ENCODE measurements around the gene RSBN1L. TPM values are rescaled to one million over a fixed set of nuclear protein-coding genes. Genes with fewer than 3 reads are reported as not detected.
A peak's percentile ranks its signal among the peaks of the same experiment; 100 is the strongest.

RSBN1L gene
- total and polyA plus RNA-seq, 7 experiments from 2014 or later = 7.7 to 41.7 (median 21.9) TPM

DNA sequence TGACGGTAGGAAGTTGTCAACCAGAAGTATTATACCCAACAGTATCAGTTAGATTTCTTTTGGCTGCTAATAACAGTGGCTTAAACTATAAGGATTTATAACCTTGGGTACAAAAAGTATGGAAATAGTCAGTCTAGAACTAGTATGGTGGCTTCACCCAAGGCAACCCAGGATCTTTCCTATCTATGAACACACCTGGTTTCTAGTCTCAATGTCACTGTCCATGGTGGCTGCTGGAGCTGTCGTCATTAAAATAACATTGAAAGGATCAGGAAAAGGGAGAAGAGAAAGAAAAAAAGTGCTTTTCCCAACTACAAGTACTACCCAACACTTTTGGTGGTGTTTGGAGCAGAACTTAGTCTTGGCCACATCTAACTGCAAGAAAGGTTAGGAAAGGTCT lies 130.0 kb downstream of the RSBN1L start:
- Histone ChIP-seq H3K4me1 (ENCODE audit: control insufficient read depth in 2 of 2, insufficient read depth in 2 of 2, low read length in 2 of 2) (peaks cover 0 to 2% of the 10 kb centered on the region in 2 donors), H3K36me3 (ENCODE audit: control insufficient read depth in 2 of 3, insufficient read depth in 3 of 3, low read length in 3 of 3) (peaks cover 0 to 4% (median 0%) of the 10 kb centered on the region in 3 experiments), H3K9me3 (ENCODE audit: control insufficient read depth in 2 of 3, low read length in 3 of 3) (peaks cover 0 to 13% (median 6%) of the 10 kb centered on the region in 3 experiments), H3K27me3 (ENCODE audit: control insufficient read depth in 2 of 2, insufficient read depth in 2 of 2, low read length in 2 of 2) (no peaks in the 10 kb centered on the region), H3K4me3 (ENCODE audit: low read length) (no peak overlapping the region), H3K27ac (ENCODE audit: low read depth, low read length) (no peak overlapping the region)
- ATAC-seq (no peak), DNase-seq (no peak)
- Mint-ChIP-seq H3K4me1 (peaks cover 16 to 62% (median 51%) of the 10 kb centered on the region in 7 donors), H3K9me3 (peaks cover 3 to 49% (median 28%) of the 10 kb centered on the region in 11 donors), H3K36me3 (peaks cover 12 to 46% (median 26%) of the 10 kb centered on the region in 5 donors), H3K27ac (peak overlapping the region in 1 of 9 donors; percentile 11), H3K27me3 (no peaks in the 10 kb centered on the region), H3K4me3 (peak overlapping the region in 1 of 10 donors; percentile 5)
- ChIA-PET CTCF (no interaction called here), POLR2A (interaction anchor here (0.6 kb wide), 1 partner anchor 131 kb away, joined by 3 read pairs; no protein-coding TSS in a partner anchor)
- intact Hi-C loops (cut with micrococcal nuclease) = loop anchor here in 1 of 2 donors (2.0 kb wide), 1 partner anchor 25 kb away; no protein-coding TSS in a partner anchor

DNA sequence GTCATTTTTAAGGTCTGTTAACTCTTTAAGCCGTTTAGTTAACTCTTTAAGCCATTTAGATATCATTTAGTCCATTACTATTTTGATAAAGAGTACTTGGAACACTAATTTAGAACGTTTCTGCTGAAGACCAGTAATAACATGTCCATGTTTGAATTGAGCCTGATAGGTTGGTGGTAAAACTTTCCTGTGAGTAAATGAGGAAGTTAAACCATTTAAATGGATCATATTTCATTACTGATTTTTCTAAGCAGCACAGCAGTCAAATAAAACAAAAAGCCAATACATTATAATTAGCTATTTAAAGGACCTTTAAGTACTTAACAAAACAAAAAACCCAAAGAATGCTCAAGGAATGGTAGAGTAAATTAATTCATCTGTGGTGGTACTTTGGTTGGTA lies 131.7 kb downstream of the RSBN1L start:
- intact Hi-C loops (cut with micrococcal nuclease) = loop anchor here in 1 of 2 donors (2.0 kb wide), 1 partner anchor 27 kb away; no protein-coding TSS in a partner anchor
- peak overlapping the region in 1 of 10 donors; percentile 2 for H3K4me3 Mint-ChIP-seq
- H3K27ac ChIP-seq (ENCODE audit: low read depth, low read length) = no peak overlapping the region
- peaks cover 3 to 35% (median 17%) of the 10 kb centered on the region in 11 donors for H3K9me3 Mint-ChIP-seq
- peaks cover 4 to 33% (median 18%) of the 10 kb centered on the region in 5 donors for H3K36me3 Mint-ChIP-seq
- H3K4me3 ChIP-seq (ENCODE audit: low read length) = no peak overlapping the region
- no peak overlapping the region for H3K27ac Mint-ChIP-seq
- no peaks in the 10 kb centered on the region for H3K27me3 Mint-ChIP-seq
- no peaks in the 10 kb centered on the region for H3K9me3 ChIP-seq (ENCODE audit: control insufficient read depth in 2 of 3, low read length in 3 of 3)
- ATAC-seq (no peak), DNase-seq (no peak)
- H3K27me3 ChIP-seq (ENCODE audit: control insufficient read depth in 2 of 2, insufficient read depth in 2 of 2, low read length in 2 of 2) = no peaks in the 10 kb centered on the region
- POLR2A ChIA-PET = no interaction called here
- CTCF ChIA-PET = no interaction called here
- peaks cover 18 to 64% (median 56%) of the 10 kb centered on the region in 7 donors for H3K4me1 Mint-ChIP-seq
- peaks cover 0 to 5% of the 10 kb centered on the region in 2 donors for H3K4me1 ChIP-seq (ENCODE audit: control insufficient read depth in 2 of 2, insufficient read depth in 2 of 2, low read length in 2 of 2)
- no peaks in the 10 kb centered on the region for H3K36me3 ChIP-seq (ENCODE audit: control insufficient read depth in 2 of 3, insufficient read depth in 3 of 3, low read length in 3 of 3)

DNA sequence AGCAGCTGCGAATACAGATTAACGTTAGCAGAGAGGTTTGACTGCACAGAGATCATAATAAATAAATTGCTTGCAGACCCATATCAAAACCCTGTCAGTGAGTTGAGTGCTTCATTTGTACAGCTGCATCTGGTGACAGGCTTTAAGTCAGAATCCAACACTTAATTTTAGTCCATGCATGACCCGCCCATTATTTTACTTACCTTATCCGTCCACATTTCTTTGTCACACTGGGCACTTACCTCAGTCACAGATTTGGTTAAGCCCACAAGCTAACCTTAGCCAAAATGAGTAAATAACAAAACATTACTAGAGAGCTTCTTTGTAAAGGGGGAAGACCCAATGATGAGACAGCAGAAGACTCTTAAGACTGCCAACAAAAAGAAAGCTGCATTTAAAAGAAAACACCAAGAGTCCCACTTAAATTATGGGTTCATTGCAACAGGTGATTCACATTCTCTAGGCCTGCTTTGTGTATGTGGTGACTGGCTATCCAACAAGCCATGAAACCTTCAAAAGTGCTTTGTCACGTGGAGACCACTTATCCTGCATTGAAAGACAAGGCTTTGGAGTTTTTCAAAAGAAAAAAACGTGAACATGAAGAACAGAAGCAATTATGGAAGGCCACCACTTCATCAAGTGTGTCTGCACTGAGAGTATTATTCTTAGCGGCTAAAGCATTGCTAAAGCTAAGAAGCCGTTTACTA lies 134.5 kb downstream of the RSBN1L start:
- Mint-ChIP-seq H3K4me3 (no peak overlapping the region), H3K36me3 (peaks cover 0 to 16% (median 8%) of the 10 kb centered on the region in 5 donors), H3K27ac (peak overlapping the region in 6 of 9 donors; percentile 22 to 65 (median 28)), H3K9me3 (peaks cover 0 to 12% (median under 1%) of the 10 kb centered on the region in 11 donors), H3K4me1 (peaks cover 13 to 68% (median 56%) of the 10 kb centered on the region in 7 donors), H3K27me3 (no peaks in the 10 kb centered on the region)
- intact Hi-C loops (cut with micrococcal nuclease) = no loop called here
- H3K4me3 ChIP-seq (ENCODE audit: low read length) = no peak overlapping the region
- H3K9me3 ChIP-seq (ENCODE audit: control insufficient read depth in 2 of 3, low read length in 3 of 3) = no peaks in the 10 kb centered on the region
- DNase-seq (no peak), ATAC-seq (no peak)
- H3K36me3 ChIP-seq (ENCODE audit: control insufficient read depth in 2 of 3, insufficient read depth in 3 of 3, low read length in 3 of 3) = no peaks in the 10 kb centered on the region
- POLR2A ChIA-PET = no interaction called here
- peaks cover 10 to 11% of the 10 kb centered on the region in 2 donors for H3K4me1 ChIP-seq (ENCODE audit: control insufficient read depth in 2 of 2, insufficient read depth in 2 of 2, low read length in 2 of 2)
- no peak overlapping the region for H3K27ac ChIP-seq (ENCODE audit: low read depth, low read length)
- CTCF ChIA-PET = interaction anchor here (0.7 kb wide), 1 partner anchor 25 kb away, joined by 4 read pairs; no protein-coding TSS in a partner anchor
- no peaks in the 10 kb centered on the region for H3K27me3 ChIP-seq (ENCODE audit: control insufficient read depth in 2 of 2, insufficient read depth in 2 of 2, low read length in 2 of 2)

DNA sequence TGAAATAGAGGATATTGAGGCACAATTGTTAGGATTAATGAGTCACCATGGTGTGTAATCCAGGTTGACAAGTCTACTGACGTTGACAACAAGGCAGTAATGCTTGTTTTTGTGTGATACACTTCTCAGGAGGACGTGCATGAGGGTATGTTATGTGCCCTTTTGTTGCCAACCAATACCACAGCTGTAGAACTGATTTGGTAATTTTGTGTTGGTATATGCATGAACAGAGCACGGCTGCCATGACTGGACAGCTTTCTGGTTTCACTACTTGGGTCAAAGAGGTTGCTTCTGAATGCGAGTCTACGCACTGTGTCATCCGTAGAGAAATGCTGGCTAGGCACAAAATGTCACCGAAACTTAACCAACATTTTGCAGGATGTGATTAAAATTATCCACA lies 135.2 kb downstream of the RSBN1L start:
- no peak for DNase-seq
- peak overlapping the region in 1 of 9 donors; percentile 41 for H3K27ac Mint-ChIP-seq
- Histone ChIP-seq H3K4me1 (ENCODE audit: control insufficient read depth in 2 of 2, insufficient read depth in 2 of 2, low read length in 2 of 2) (peaks cover 10 to 11% of the 10 kb centered on the region in 2 donors), H3K27ac (ENCODE audit: low read depth, low read length) (no peak overlapping the region), H3K36me3 (ENCODE audit: control insufficient read depth in 2 of 3, insufficient read depth in 3 of 3, low read length in 3 of 3) (no peaks in the 10 kb centered on the region), H3K4me3 (ENCODE audit: low read length) (no peak overlapping the region), H3K27me3 (ENCODE audit: control insufficient read depth in 2 of 2, insufficient read depth in 2 of 2, low read length in 2 of 2) (no peaks in the 10 kb centered on the region), H3K9me3 (ENCODE audit: control insufficient read depth in 2 of 3, low read length in 3 of 3) (no peaks in the 10 kb centered on the region)
- intact Hi-C loops (cut with micrococcal nuclease) = no loop called here
- no peaks in the 10 kb centered on the region for H3K27me3 Mint-ChIP-seq
- ChIA-PET POLR2A (no interaction called here), CTCF (interaction anchor here (0.7 kb wide), 1 partner anchor 25 kb away, joined by 4 read pairs; no protein-coding TSS in a partner anchor)
- peaks cover 0 to 17% (median 6%) of the 10 kb centered on the region in 5 donors for H3K36me3 Mint-ChIP-seq
- H3K4me3 Mint-ChIP-seq = peak overlapping the region in 1 of 10 donors; percentile 49
- ATAC-seq = no peak
- peaks cover 13 to 62% (median 56%) of the 10 kb centered on the region in 7 donors for H3K4me1 Mint-ChIP-seq
- H3K9me3 Mint-ChIP-seq = peaks cover 0 to 6% (median 1%) of the 10 kb centered on the region in 11 donors

DNA sequence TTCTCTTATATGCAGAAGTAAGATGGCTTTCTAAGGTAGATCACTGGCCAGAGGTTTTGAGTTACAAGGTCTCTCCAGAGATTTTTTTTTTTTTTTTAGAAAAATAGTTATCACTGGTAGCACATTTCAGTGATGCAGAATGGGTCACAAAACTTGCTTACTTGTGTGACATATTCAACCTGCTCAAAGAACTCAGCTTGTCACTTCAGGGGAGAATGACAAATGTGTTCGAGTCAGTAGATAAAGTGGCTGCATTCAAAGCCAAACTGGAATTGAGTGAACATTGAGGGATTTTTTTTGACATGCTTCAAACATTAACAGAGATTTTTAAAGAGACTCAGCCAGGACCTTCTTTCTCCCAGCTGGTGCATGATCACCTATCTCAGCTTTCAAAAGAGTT lies 135.7 kb downstream of the RSBN1L start:
- Mint-ChIP-seq H3K4me1 (peaks cover 9 to 57% (median 53%) of the 10 kb centered on the region in 7 donors), H3K27ac (peak overlapping the region in 1 of 9 donors; percentile 41), H3K9me3 (peaks cover 0 to 2% (median 0%) of the 10 kb centered on the region in 11 donors), H3K27me3 (no peaks in the 10 kb centered on the region), H3K4me3 (peak overlapping the region in 1 of 10 donors; percentile 49), H3K36me3 (peaks cover 0 to 16% (median 3%) of the 10 kb centered on the region in 5 donors)
- no peak overlapping the region for H3K27ac ChIP-seq (ENCODE audit: low read depth, low read length)
- no peaks in the 10 kb centered on the region for H3K36me3 ChIP-seq (ENCODE audit: control insufficient read depth in 2 of 3, insufficient read depth in 3 of 3, low read length in 3 of 3)
- no peaks in the 10 kb centered on the region for H3K9me3 ChIP-seq (ENCODE audit: control insufficient read depth in 2 of 3, low read length in 3 of 3)
- no peak overlapping the region for H3K4me3 ChIP-seq (ENCODE audit: low read length)
- intact Hi-C loops (cut with micrococcal nuclease) = no loop called here
- peaks cover 10 to 11% of the 10 kb centered on the region in 2 donors for H3K4me1 ChIP-seq (ENCODE audit: control insufficient read depth in 2 of 2, insufficient read depth in 2 of 2, low read length in 2 of 2)
- ChIA-PET POLR2A (no interaction called here), CTCF (no interaction called here)
- ATAC-seq = no peak
- no peaks in the 10 kb centered on the region for H3K27me3 ChIP-seq (ENCODE audit: control insufficient read depth in 2 of 2, insufficient read depth in 2 of 2, low read length in 2 of 2)
- DNase-seq = no peak
